NCI-H1092 (cell line): ENCODE results near the gene CDK17.
"Not testable (repeated sequence)": the region's sequence is repeated elsewhere in the genome, so short reads cannot be mapped to it uniquely, and the experiment has no call there.

Source experiments
- DNase-seq: peaks from one replicate; lab custom pipeline; 2025; lab: John Stamatoyannopoulos, UW

The CDK17 gene

DNA sequence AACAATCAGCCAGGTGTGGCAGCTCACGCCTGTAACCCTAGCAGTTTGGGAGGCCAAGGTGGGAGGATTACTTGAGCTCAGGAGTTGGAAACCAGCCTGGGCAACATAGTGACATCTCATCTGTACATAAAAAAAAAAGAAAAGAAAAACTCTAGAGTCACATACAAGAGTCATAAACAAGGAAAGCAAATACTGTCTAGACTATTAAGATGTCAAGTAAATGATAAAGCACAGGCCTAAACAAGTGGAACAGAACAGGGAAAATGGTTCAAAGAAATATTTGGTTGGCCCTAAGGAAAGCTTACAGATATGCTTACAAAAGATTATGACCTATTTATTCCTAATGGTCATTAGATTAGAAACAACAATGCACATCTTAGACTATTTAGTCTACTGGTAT is 12.3 kb downstream of the CDK17 start:
- no peak for DNase-seq

DNA sequence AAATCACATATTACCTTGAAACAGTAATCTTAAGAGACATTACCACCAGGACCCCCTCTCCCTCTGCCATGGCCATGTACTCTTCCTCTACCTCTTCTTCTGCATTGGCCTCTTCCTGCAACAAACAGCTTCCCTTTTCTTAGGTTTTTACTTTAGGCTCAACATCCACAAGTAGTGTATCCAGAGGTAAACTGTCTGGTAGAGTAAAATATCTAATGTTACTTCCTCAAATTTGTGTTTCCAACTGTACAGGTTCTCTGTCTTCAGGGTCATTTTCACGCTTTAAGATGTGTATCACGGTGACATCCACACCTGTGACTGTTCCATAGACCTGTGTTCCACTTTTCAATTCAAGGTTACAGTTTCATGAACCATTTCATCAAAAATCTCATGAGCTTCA is 13.4 kb downstream of the CDK17 start:
- no peak for DNase-seq

DNA sequence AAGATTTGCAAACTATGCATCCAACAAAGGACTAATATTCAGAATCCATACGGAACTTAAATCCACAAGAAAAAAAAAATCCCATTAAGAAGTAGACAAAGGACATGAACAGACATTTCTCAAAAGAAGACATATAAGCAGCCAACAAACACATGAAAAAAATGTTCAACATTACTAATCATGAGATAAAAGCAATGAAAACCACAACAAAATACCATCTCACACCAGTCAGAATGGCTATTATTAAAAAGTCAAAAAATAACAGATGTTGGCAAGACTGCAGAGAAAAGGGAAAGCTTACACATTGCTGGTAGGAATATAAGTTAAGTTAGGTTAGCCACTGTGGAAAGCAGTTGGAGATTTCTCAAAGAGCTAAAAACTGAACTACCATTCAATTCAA is 16.2 kb downstream of the CDK17 start:
- no peak for DNase-seq

DNA sequence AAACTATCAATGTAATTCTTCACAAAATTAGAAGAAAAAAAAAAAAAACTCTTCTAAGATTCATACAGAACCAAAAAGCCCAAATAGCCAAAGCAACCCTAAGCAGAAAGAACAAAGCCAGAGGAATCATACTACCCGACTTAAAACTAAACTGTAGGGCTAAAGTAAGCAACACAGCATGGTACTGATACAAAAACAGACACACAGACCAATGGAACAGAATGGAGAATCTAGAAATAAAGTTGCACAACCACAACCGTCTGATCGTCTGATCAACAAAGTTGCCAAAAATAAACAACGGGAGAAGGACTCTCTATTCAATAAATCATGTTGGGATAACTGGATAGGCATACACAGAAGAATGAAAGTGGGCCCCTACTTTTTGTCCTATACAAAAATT is 16.9 kb downstream of the CDK17 start:
- no peak for DNase-seq

DNA sequence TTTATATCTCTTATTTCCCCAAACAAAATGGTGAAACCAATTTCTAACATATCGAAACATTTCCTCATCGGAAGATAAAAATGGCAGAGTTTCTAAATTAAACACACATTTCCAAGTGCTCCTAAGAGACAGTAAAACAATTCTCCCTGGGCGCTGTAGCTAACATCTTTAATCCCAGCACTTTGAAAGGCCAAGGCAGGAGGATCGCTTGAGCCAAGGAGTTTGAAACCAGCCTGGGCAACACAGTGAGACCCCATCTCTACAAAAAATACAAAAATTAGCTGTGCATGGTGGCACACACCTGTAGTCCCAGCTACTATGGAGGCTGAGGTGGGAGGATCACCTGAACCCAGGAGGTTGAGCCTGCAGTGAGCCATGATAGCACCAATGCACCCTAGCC is 20.5 kb downstream of the CDK17 start:
- DNase-seq: not testable (repeated sequence)

DNA sequence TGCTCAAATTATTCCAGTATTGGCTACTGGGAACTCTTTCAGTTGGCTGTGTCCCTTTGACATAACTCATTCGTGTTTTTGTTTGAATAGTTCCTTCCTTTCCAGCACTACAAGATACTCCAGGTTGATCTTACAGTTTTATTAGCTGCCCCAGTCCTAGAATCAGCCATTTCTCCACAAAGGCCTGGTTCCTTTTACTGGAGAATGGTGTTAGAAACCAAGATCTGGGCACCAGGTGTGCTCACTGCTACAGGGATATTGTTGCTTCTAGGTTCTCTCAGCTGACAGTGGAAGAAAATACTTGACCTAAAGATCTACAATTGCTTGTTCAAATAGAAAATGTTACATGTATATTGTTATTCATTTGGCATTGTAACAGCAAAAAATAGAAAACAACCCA is 21.9 kb downstream of the CDK17 start:
- no peak for DNase-seq

DNA sequence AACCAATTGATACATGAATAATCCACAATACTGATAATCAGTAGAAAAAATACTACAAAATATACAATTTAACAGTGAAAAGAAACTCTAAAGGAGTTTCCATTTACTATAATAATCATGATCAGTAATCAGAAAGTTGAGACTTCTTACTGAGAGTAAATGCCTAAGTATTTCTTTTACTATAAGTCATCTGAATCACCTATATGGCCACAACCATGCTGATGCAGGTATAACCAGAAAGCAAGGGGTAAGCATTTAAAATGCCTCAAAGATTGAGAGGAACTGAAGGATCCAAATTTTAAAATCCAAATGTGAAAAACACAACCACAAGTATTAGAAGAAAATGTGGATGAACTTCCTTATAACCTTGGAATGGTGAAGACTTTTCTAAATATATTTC is 23.4 kb downstream of the CDK17 start:
- no peak for DNase-seq

DNA sequence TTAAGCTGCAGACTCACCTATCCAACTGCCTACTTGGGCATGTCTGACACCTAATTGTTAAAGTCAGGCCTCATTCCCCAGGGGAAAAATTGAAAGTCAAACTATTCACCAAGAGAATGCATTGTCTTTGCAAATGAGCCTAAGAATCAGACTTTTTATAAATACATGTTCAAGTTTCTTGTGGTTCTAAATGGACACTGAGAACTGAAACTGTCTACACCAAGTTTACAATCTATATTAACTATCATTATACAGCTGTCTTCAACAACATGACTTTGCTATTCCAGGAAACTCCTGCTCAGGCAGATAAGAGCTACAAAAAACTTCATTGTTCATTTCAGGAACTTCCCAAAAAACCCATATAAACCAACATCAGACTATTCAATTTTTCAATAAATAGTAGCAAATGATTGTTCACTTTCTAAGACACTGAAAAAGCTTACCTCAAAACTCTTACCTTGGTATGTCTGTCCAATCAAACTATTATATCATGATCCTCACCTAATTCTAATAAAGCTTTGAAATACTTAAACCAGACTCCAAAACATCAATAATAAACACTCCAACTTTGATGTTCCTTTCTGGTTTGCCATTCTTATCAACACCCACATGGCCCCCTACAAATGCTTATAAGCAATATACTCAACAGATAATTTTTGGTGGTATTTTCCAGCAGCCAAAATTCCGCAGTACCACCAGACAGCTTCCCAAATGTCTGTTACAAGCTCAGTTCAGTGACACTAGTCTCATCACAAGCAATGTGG is 24.2 kb downstream of the CDK17 start:
- no peak for DNase-seq

DNA sequence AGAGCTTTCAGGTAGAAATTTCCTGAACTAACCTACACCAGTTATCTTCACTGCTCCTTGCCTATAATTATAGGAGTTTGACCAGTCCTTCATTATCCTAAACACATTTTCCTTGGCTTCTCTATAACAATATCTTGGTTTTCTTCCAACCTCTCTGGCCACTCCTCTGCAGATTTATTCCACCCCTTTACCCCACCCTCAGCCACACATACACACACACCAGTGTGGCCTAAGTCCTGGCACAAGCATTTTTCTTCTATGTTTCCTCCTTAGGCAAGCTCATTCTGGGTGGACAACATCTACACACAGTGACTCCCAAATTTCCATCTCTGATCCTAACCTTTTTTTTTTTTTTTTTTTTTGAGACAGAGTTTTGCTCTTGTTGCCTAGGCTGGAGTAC is 25.1 kb downstream of the CDK17 start:
- DNase-seq: no peak

DNA sequence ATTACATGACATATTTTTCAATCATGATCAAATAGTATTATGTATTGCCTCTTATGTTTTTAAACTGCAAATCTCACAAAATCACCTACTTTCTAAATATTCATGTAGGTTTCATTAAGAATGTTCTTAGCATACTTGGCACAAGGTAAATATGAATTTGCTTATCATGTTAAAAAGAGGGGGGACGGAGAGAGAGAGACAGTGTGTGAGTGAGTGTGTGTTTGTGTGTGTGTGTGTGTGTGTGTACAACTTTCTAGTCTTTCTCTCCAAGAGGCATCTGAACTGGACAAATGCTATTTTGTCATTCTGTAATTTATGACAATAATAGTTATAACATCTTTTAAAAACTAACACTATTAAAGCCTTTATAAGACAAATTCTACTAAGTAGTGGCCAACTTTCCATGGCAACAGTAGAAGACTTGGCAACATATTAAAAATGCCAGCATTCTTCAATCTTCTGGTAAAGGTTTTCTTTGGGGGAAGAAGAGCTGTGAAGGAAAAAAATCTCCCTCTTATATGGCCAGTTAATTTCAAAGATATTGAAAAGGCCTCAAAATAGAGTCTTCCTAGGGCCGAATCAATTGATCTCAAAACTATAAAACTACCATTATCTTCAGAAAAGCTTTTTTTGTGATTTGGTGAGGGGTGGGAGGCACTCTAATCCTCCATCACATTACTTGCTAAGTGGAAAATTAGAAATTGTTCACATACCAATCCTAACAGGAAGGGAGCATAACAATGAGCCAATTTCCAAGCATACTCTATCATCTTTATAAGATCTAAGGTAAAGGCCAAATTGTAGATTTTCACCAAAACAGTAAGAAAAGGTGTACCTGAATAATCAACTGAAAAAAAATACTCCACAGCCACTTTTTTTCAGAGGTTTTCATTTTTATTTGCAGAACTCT is 28.2 kb downstream of the CDK17 start:
- no peak for DNase-seq

DNA sequence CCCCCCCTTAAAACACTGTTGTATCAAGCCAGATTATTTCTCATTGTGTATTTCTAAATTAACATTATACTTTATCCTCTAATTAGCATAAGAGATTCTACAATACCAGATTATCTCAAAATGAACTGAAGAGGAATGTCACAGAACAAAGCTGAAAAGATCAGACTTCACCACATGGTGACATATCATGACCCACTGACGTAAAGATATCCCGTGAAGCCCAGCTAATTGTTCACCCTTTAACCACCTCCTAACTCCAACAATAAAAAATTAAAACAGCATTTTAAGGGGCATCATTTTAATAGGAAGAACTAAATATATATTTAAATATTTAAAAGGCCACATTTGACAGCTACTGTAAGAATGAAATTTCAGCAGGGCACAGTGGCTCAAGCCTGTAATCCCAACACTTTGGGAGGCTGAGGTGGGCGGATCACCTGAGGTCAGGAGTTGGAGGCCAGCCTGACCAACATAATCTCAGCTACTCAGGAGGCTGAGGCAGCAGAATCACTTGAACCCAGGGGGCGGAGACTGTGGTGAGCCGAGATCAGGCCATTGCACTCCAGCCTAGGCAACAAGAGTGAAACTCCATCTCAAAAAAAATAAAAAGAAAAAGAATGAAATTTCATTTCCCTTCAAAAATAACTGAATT is 29.0 kb downstream of the CDK17 start:
- DNase-seq: no peak

DNA sequence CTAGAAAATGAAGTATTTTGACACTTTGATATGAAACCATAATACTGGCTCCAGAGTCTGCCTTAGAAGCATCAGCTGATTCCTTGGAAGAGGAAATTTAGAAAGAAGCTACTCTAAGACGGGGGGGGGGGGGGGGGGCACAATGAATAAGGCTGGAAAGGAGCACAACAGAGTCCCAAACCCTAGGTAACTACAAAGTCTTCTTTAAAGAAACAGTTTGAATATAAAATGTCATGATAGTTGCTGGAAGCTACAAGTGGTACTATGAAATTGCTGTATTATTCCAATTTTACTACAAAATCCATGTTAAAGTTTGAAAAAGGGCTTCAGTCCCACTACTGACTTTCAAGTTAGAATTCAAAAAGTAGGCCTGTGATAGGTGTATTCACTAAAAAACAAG is 31.6 kb downstream of the CDK17 start:
- DNase-seq: no peak

DNA sequence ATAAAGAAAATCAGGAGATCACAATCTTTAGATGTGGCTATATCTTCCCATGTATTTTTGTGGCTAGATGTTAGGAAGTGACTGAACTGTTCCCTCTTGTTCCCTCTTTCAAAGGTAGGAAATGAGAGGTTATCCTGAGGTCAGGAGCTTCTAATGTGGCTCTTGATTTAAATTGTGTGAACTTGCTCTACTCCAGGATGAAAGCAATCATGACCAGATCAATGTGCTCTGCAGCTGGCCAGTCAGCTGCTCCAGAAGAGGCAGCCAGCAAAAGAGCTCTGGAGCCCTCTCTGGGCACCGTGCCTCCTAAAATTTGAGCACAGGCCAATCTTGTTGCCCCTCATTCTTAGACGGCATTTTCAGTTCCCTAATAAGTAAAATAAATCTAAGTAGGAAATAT is 32.0 kb downstream of the CDK17 start:
- peak; percentile 67 for DNase-seq

DNA sequence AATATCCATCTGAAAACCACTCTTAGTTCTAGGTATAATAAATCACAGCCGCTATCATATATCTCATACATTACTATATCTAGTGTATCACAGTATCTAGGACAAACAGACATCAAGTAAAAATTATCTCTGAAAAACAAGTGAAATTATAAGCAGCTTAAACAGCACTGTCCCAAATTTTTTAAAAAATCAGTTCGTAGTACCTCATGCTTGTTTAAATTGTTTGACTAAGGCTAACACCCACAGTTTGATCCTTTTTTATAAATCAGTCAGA is 33.9 kb downstream of the CDK17 start:
- DNase-seq: no peak

DNA sequence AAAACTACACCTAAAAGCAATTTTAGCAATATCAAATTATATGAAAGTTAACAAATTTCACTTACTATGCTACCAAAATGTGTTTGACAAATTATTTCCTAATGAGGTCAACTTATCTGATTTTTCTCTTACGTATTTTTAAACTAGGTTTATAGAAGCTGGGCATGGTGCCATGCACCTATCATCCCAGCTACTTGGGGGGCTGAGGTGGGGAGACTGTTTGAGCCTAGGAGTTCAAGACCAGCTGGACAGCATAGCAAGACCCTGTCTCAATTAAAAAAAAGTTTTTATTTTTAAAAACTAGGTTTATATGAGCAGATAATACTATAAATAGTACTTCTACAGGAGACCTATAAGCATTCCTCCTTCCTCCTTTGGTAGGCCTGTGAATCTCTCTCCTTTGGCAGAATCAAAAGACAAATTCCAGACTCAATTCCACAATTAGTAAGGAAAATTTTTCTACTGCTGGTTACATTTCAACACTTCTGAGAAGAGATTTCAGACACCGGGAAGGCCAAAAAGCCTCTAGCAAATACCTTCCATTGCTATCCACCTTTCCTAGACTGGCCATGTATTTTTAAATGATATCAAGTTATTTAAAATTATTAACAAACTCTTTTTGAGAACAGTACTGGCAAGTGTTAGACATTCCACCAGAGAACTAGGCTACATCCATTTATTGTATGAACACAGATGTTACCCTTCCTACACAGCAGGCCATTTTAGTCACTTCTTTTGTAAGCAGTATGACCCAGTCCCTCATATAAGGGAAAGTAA is 34.4 kb downstream of the CDK17 start:
- no peak for DNase-seq

DNA sequence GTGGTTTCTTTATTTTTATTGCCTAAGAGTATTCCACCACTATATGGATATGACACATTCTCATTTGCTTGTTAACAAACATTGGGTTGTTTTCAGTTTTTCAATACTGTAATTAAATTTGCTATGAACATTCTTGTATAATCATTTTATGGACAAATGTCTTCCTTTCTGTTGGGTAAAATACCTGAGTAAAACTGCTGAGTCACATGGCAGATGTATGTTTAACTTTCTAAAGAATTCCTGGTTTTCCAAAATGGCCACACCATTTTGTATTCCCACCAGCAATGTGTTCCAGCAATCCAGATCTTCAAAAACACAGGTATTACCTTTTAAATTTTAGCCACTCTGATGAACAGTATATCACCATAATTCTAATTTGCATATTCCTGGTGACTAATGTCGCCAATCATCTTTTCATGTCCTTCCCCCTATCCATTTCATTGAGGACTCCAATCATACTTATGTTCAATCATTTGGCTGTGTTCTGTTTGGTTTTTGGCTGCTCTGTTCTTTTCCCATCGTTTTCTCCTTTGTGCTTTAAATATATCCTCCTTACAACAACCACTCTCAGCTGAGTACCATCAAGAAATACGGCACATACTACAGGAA is 36.0 kb downstream of the CDK17 start:
- DNase-seq: no peak

DNA sequence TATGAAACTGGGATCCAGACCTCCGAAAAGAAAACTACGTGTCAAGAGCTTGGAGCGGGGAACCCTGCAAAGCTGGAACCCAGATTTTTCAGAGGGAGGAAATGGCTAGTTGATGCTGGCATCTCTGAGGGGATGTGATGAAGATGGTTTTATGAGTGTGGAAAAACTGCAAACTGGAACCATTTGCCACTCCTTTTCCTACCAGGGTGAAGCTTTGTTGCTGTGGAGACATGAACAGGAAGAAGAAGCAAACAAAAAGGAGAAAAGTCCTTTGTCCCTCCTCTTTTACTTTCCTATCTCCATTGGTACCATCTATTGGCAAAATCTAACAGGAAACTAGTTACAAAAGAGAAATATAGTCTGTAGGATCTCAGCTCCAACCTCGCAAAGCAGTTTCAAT is 39.2 kb downstream of the CDK17 start:
- no peak for DNase-seq

DNA sequence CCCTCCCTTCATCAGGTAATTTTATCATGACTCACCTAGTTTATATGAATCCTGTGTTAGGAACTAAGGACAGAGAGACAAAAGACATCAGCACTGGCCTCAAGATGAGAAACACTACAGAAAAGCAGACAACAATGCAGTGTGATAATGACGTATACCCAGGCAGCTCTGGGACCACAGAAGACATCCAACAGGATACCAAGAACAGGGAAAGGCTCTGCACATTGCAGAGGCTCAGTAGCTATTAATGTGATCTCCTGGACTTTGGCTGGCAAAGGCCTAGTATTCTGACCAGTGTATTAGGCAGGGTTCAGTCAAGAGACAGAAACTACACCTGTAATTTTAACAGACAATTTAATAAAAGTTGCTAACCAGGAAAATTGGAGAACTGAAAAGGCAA is 39.7 kb downstream of the CDK17 start:
- no peak for DNase-seq

DNA sequence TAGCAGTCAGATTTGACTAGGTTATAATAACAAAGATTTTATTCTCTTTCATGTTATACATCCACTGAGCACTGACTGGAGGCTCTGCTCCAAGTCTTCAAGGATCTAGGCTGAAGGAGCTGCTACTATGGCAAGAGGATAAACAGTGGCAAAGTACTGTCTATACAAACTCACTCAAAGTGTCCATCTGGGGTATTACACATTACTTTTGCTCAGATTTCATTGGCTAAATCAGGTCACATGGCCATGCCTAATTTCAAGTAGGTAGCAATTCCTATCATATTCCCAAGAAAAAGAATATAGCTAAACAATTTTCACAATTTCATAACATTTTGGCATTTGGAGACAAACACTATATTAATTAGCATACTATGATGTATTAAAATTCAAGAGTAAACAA is 40.9 kb downstream of the CDK17 start:
- no peak for DNase-seq

DNA sequence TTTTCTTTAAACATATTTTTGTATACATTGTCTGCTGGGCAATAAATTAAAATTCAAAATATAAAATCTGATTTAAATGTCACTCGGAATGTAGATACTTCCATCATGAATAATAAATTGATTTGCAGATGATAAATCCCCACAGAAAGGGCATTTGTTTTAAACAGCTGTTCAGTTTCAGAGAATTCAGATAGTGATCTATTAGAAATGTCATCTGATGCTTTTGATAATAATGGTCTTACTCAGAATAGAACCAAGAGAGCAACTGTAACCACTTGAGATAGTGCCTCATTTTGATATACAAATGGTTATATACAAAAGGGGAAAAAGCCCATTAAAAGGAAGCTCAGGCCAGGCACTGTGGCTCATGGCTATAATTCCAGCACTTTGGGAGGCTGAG is 43.4 kb downstream of the CDK17 start:
- DNase-seq: no peak

DNA sequence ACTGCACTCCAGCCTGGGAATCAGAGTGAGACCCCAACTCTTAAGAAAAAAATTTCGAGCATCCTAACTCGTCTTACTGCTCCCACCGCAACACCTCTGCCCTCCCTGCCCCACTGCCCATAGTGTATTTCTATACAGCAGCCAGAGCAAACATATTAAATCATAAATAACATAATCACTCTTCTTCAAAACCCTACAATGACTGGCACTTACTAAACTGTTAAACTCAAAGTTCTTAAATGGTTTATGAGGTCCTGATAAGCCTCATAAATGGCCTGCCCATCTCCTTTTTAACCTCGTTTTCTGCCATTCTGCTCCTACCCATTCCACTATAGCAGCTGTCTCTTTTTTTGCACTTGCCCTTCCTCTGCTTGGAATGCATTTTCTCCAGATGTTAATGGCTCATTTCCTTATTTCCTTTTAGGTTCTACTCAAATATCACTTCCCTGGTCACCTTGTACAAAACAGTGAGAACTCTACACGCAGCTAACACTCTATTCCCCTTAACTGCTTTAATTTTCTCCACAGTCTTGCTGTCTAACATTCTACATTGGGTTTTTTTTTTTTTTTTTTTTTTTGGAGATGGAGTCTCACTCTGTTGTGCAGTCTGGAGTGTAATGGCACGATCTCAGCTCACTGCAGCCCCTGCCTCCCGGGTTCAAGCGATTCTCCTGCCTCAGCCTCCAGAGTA is 45.2 kb downstream of the CDK17 start:
- no peak for DNase-seq
